K562 (cell line): ENCODE data around the gene RNF32.
A peak's percentile ranks its signal among the peaks of the same experiment; 100 is the strongest.

Experiments
- ESRRA ChIP-seq: fragments of 450-650 bp; IDR thresholded peaks from 2 replicates; pipeline ENCODE4 v1.6.1; 2014; ENCODE audit warnings: low read depth, mild to moderate bottlenecking, moderate library complexity, borderline replicate concordance
- GATA2 ChIP-seq: sonication (generic); formaldehyde crosslinking; IDR thresholded peaks from 2 replicates; pipeline ENCODE4 v1.4.0; 2020; ENCODE audit warnings: mild to moderate bottlenecking, missing genetic modification reagents
- ID3 ChIP-seq, 2 experiments: fragments of 250-450 bp in 1 of 2; fragments of 450-650 bp in 1 of 2; sonication (Bioruptor Pico) in 1 of 2; IDR thresholded peaks; 2 replicates each; pipeline versions ENCODE4 v1.6.1 to v1.8.0; 2016 to 2021; ENCODE audit warnings: mild to moderate bottlenecking in 2 of 2, moderate library complexity in 2 of 2, missing compliant biosample characterization in 1 of 2, missing genetic modification characterization in 1 of 2
- JUN ChIP-seq, 2 experiments: sonication (generic) in 1 of 2; formaldehyde crosslinking in 1 of 2; IDR thresholded peaks; 2 replicates each; pipeline versions ENCODE4 v1.6.1 to v1.8.0; 2012 to 2022; ENCODE audit warnings: borderline replicate concordance in 2 of 2, mild to moderate bottlenecking in 2 of 2, improper control_type of control experiment in 1 of 2, low read depth in 1 of 2, low read length in 1 of 2, missing genetic modification reagents in 1 of 2
- MYC ChIP-seq, 2 experiments: fragments of 250-450 bp in 1 of 2; sonication (Bioruptor Pico) in 1 of 2; IDR thresholded peaks; 2 replicates each; pipeline versions ENCODE4 v1.5.1 to v1.6.1; 2012 to 2021; ENCODE audit warnings: low read depth in 2 of 2, borderline replicate concordance in 1 of 2, improper control_type of control experiment in 1 of 2, low read length in 1 of 2, mild to moderate bottlenecking in 1 of 2, moderate library complexity in 1 of 2
- NCOA6 ChIP-seq: fragments of 450-650 bp; IDR thresholded peaks from 2 replicates; pipeline ENCODE4 v1.6.1; 2017; ENCODE audit warnings: mild to moderate bottlenecking
- REST ChIP-seq, 2 experiments: fragments of 450-650 bp; formaldehyde crosslinking in 1 of 2; IDR thresholded peaks; 2 replicates each; pipeline versions ENCODE4 v1.4.0 to v1.6.1; 2014 to 2020; ENCODE audit warnings: mild to moderate bottlenecking in 2 of 2, borderline replicate concordance in 1 of 2, low read depth in 1 of 2
- TCF7L2 ChIP-seq: fragments of 150-350 bp; IDR thresholded peaks from 2 replicates; pipeline ENCODE4 v1.6.1; 2016; ENCODE audit warnings: low read depth, mild to moderate bottlenecking, low read length, moderate library complexity
- ZNF174 ChIP-seq: fragments of 250-450 bp; sonication (Bioruptor Pico); IDR thresholded peaks from 2 replicates; pipeline ENCODE4 v1.4.0; 2020; ENCODE audit warnings: mild to moderate bottlenecking
- ZNF384 ChIP-seq: IDR thresholded peaks from 2 replicates; pipeline ENCODE4 v1.6.1; 2012; ENCODE audit warnings: low read depth, low read length, improper control_type of control experiment
- TF ChIP-seq, protein P1 (sequence below): sonication (generic); formaldehyde crosslinking; IDR thresholded peaks from 2 replicates; pipeline ENCODE4 v1.8.0; 2022; ENCODE audit warnings: missing genetic modification reagents, mild to moderate bottlenecking, moderate library complexity, borderline replicate concordance
- TF ChIP-seq, protein P2 (sequence below): fragments of 150-350 bp; conservative IDR thresholded peaks from 2 replicates; pipeline ENCODE4 v1.6.1; 2014; ENCODE audit warnings: low read length
- TF ChIP-seq, protein P3 (sequence below): IDR thresholded peaks from 2 replicates; pipeline ENCODE4 v1.6.1; 2016; ENCODE audit warnings: missing genetic modification characterization, missing compliant biosample characterization

GRCh38 chr7:156650042-156650441, 9.5 kb downstream of the RNF32 start:
- TF ChIP-seq, protein P1, sequence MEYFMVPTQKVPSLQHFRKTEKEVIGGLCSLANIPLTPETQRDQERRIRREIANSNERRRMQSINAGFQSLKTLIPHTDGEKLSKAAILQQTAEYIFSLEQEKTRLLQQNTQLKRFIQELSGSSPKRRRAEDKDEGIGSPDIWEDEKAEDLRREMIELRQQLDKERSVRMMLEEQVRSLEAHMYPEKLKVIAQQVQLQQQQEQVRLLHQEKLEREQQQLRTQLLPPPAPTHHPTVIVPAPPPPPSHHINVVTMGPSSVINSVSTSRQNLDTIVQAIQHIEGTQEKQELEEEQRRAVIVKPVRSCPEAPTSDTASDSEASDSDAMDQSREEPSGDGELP (CRISPR knock-in tag): peak; percentile 22; the same call in 1 of the 2 replicates
- no peak for TF ChIP-seq NCOA6
- no peak for TF ChIP-seq GATA2
- TF ChIP-seq, protein P2, sequence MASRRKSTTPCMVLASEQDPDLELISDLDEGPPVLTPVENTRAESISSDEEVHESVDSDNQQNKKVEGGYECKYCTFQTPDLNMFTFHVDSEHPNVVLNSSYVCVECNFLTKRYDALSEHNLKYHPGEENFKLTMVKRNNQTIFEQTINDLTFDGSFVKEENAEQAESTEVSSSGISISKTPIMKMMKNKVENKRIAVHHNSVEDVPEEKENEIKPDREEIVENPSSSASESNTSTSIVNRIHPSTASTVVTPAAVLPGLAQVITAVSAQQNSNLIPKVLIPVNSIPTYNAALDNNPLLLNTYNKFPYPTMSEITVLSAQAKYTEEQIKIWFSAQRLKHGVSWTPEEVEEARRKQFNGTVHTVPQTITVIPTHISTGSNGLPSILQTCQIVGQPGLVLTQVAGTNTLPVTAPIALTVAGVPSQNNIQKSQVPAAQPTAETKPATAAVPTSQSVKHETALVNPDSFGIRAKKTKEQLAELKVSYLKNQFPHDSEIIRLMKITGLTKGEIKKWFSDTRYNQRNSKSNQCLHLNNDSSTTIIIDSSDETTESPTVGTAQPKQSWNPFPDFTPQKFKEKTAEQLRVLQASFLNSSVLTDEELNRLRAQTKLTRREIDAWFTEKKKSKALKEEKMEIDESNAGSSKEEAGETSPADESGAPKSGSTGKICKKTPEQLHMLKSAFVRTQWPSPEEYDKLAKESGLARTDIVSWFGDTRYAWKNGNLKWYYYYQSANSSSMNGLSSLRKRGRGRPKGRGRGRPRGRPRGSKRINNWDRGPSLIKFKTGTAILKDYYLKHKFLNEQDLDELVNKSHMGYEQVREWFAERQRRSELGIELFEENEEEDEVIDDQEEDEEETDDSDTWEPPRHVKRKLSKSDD: no peak
- TF ChIP-seq JUN (IDR thresholded peaks at IDR 0.05; ENCODE audit: borderline replicate concordance, low read depth, low read length): no peak
- TF ChIP-seq JUN (CRISPR knock-in tag; IDR thresholded peaks at IDR 0.05; ENCODE audit: borderline replicate concordance): no peak
- TF ChIP-seq ID3 (CRISPR knock-in tag; IDR thresholded peaks at IDR 0.05): no peak
- no peak for TF ChIP-seq ID3 (tag; IDR thresholded peaks at IDR 0.05)
- TF ChIP-seq ZNF174 (CRISPR knock-in tag): no peak
- no peak for TF ChIP-seq TCF7L2
- TF ChIP-seq, protein P3, sequence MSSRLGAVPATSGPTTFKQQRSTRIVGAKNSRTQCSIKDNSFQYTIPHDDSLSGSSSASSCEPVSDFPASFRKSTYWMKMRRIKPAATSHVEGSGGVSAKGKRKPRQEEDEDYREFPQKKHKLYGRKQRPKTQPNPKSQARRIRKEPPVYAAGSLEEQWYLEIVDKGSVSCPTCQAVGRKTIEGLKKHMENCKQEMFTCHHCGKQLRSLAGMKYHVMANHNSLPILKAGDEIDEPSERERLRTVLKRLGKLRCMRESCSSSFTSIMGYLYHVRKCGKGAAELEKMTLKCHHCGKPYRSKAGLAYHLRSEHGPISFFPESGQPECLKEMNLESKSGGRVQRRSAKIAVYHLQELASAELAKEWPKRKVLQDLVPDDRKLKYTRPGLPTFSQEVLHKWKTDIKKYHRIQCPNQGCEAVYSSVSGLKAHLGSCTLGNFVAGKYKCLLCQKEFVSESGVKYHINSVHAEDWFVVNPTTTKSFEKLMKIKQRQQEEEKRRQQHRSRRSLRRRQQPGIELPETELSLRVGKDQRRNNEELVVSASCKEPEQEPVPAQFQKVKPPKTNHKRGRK (tag): no peak
- TF ChIP-seq ESRRA: no peak
- no peak for TF ChIP-seq MYC (IDR thresholded peaks at IDR 0.05; ENCODE audit: low read depth, low read length)
- TF ChIP-seq MYC (CRISPR knock-in tag; IDR thresholded peaks at IDR 0.05; ENCODE audit: borderline replicate concordance, low read depth): no peak
- peak; percentile 73 for TF ChIP-seq REST (IDR thresholded peaks at IDR 0.05; ENCODE audit: borderline replicate concordance)
- no peak for TF ChIP-seq REST (CRISPR knock-in tag; IDR thresholded peaks at IDR 0.05; ENCODE audit: low read depth)
- TF ChIP-seq ZNF384: no peak
